ENCODE data around the gene PLCB1. TPM values are rescaled to one million over a fixed set of nuclear protein-coding genes. Genes with fewer than 3 reads are reported as not detected.

Gene PLCB1
- total and polyA plus RNA-seq, 10 of the 15 experiments (the other 5 are each of a cell fraction or from before 2014, with no cell fraction given): 0.05 to 5.3 (median 0.17) TPM; not detected in 1

GRCh38 chr20:8673116-8673515 is 541.0 kb downstream of the PLCB1 start:
- H2AFZ ChIP-seq (ENCODE audit: control insufficient read depth, low read depth, low read length): no peak overlapping the region
- no peak overlapping the region for H3K4me2 ChIP-seq (ENCODE audit: control insufficient read depth, insufficient read depth)
- H3K36me3 ChIP-seq (ENCODE audit: control insufficient read depth in 2 of 2, insufficient read depth in 2 of 2, low read length in 1 of 2): no peaks in the 10 kb centered on the region
- H3K79me2 ChIP-seq (ENCODE audit: control insufficient read depth, insufficient read depth, low read length): no peaks in the 10 kb centered on the region
- TF ChIP-seq BCL3 (IDR thresholded peaks at IDR 0.05; ENCODE audit: borderline replicate concordance, insufficient read depth, low read depth, low read length, poor library complexity, severe bottlenecking) (no peak), HCFC1 (IDR thresholded peaks at IDR 0.05; ENCODE audit: low read length) (no peak), FOXM1 (IDR thresholded peaks at IDR 0.05; ENCODE audit: low read depth, low read length) (no peak), ESRRA (IDR thresholded peaks at IDR 0.05; ENCODE audit: low read length) (no peak), SIN3A (IDR thresholded peaks at IDR 0.05; ENCODE audit: low read depth, low read length) (no peak), MAX (IDR thresholded peaks at IDR 0.05; ENCODE audit: low read depth, low read length) (no peak), REST (IDR thresholded peaks at IDR 0.05; ENCODE audit: low read depth, low read length) (no peak), ZNF207 (IDR thresholded peaks at IDR 0.05; ENCODE audit: borderline replicate concordance) (no peak), ATF7 (IDR thresholded peaks at IDR 0.05; ENCODE audit: low read depth) (no peak), NFYB (IDR thresholded peaks at IDR 0.05; ENCODE audit: insufficient read depth, low read depth, low read length) (no peak), RB1 (IDR thresholded peaks at IDR 0.05; ENCODE audit: borderline replicate concordance) (no peak), MLLT1 (IDR thresholded peaks at IDR 0.05) (no peak), CREB1 (IDR thresholded peaks at IDR 0.05; ENCODE audit: low read depth) (no peak)
- no peak overlapping the region for H3K9ac ChIP-seq (ENCODE audit: control insufficient read depth, insufficient read depth, low read length)
- H4K20me1 ChIP-seq (ENCODE audit: control insufficient read depth, insufficient read depth): no peaks in the 10 kb centered on the region
- no peak overlapping the region for H3K4me3 ChIP-seq
- H3K27ac ChIP-seq (ENCODE audit: control insufficient read depth, insufficient read depth): no peak overlapping the region
- in situ Hi-C loops (cut with MboI) (no loop called here), intact Hi-C loops (cut with micrococcal nuclease; ENCODE audit: unreplicated experiment) (no loop called here)
- ChIA-PET RAD21 (ENCODE audit: unreplicated experiment) (no interaction called here), POLR2A (no interaction called here), SMC1A (ENCODE audit: uncharacterized antibody, unreplicated experiment) (no interaction called here), CTCF (no interaction called here)
- no peaks in the 10 kb centered on the region for H3K9me3 ChIP-seq (replicated peaks; ENCODE audit: control insufficient read depth, insufficient read depth, low read length)
- WGBS (ENCODE audit: insufficient coverage, insufficient replicate concordance, low lambda C conversion rate, missing lambda C conversion rate): 13% methylated on average over 2 of the region's 2 CpGs
- no peak for ATAC-seq
- no peak for FAIRE-seq
- no peaks in the 10 kb centered on the region for H3K27me3 ChIP-seq (replicated peaks in 1 of 2; ENCODE audit: control insufficient read depth in 2 of 2, insufficient read depth in 2 of 2, low read length in 1 of 2)
- BruUV-seq (replicated peaks): no TSS peak
- no peak for DNase-seq (ENCODE audit: low read depth, low spot score)
- no peaks in the 10 kb centered on the region for H3K4me1 ChIP-seq (ENCODE audit: control insufficient read depth, insufficient read depth, low read length)
